Measurements from ENCODE around the gene ZNF91.
"Not testable (repeated sequence)": the region's sequence is repeated elsewhere in the genome, so short reads cannot be mapped to it uniquely, and the experiment has no call there.

Gene ZNF91

GRCh38 chr19:23343434-23344010 lies 51.7 kb downstream of the ZNF91 start:
- DNase-seq (ENCODE audit: low spot score), result no peak
- no peak for TF ChIP-seq CTCF (IDR thresholded peaks at IDR 0.05; ENCODE audit: extremely low read depth, insufficient read depth, missing control alignments)
- in situ Hi-C loops (cut with MboI; ENCODE audit: low pct_unique_long_range_greater_than_20kb, low sequenced_read_pairs, unreplicated experiment), result no loop called here

DNA sequence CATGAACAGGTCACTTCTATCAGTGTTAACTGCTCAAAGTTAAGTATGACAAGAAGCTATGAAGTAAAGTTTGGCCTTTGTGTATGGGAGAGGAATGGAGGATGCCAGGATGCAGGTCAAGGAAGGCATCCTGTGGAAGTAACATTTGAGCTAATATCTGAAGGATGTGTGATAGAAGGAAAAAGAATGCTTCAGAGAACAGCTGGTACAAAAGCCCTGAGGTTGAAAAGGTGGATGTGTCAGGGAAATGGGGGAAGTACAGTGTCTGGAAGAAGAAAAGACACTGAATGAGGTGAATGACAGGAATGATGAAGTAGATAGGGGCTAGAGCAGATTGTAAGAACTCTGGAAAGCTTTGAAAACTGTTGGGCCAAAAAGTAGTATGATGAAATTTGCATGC lies 67.1 kb downstream of the ZNF91 start:
- in situ Hi-C loops (cut with MboI; ENCODE audit: low pct_unique_long_range_greater_than_20kb, low sequenced_read_pairs, unreplicated experiment), result no loop called here
- TF ChIP-seq CTCF (IDR thresholded peaks at IDR 0.05; ENCODE audit: extremely low read depth, insufficient read depth, missing control alignments), result no peak
- no peak for DNase-seq (ENCODE audit: low spot score)

GRCh38 chr19:23321953-23322549 lies 73.2 kb downstream of the ZNF91 start:
- no peak for TF ChIP-seq CTCF (IDR thresholded peaks at IDR 0.05; ENCODE audit: extremely low read depth, insufficient read depth, missing control alignments)
- in situ Hi-C loops (cut with MboI; ENCODE audit: low pct_unique_long_range_greater_than_20kb, low sequenced_read_pairs, unreplicated experiment), result no loop called here
- no peak for DNase-seq (ENCODE audit: low spot score)

GRCh38 chr19:23321403-23321802 lies 73.9 kb downstream of the ZNF91 start:
- in situ Hi-C loops (cut with MboI; ENCODE audit: low pct_unique_long_range_greater_than_20kb, low sequenced_read_pairs, unreplicated experiment), result not testable (repeated sequence)

GRCh38 chr19:23319571-23319970 lies 75.7 kb downstream of the ZNF91 start:
- in situ Hi-C loops (cut with MboI; ENCODE audit: low pct_unique_long_range_greater_than_20kb, low sequenced_read_pairs, unreplicated experiment); DNase-seq (ENCODE audit: low spot score): not testable (repeated sequence)

More at GRCh38 chr19:23321403-23321802, 73.9 kb downstream of the ZNF91 start:
- not testable (repeated sequence) for DNase-seq (ENCODE audit: low spot score)

- DNase-seq (ENCODE audit: low spot score); in situ Hi-C loops (cut with MboI; ENCODE audit: low pct_unique_long_range_greater_than_20kb, low sequenced_read_pairs, unreplicated experiment): not testable (repeated sequence)
Measured at GRCh38 chr19:23318941-23319340, 76.3 kb downstream of the ZNF91 start.

DNA sequence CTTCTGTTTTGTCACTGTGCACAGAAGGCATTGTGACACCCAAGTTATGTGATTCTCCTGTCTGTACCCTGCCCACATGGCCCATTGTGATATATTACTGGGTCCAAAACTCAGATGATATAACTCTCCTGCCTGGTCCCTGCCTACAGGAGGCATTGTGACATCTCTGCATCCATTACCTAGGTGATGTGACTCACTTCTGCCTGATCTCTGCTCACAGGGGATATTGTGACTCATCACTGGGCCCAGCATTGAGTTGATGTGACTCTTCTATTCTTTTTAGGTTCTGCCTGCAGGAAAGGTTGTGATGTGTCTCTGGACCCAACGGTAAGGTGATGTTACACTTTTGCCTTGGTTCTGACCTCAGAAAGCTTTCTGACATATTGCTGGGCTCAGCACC lies 77.1 kb downstream of the ZNF91 start:
- TF ChIP-seq CTCF (IDR thresholded peaks at IDR 0.05; ENCODE audit: extremely low read depth, insufficient read depth, missing control alignments), result no peak
- DNase-seq (ENCODE audit: low spot score), result no peak
- in situ Hi-C loops (cut with MboI; ENCODE audit: low pct_unique_long_range_greater_than_20kb, low sequenced_read_pairs, unreplicated experiment), result no loop called here

- no peak for TF ChIP-seq CTCF (IDR thresholded peaks at IDR 0.05; ENCODE audit: extremely low read depth, insufficient read depth, missing control alignments)
- in situ Hi-C loops (cut with MboI; ENCODE audit: low pct_unique_long_range_greater_than_20kb, low sequenced_read_pairs, unreplicated experiment), result no loop called here
- no peak for DNase-seq (ENCODE audit: low spot score)
Measured at GRCh38 chr19:23315286-23315685, 80.0 kb downstream of the ZNF91 start.

Measured in GM13977 (cell line).